NCI-H1694 (cell line): ENCODE results near the gene DACT2.
"Not testable (repeated sequence)": the region's sequence is repeated elsewhere in the genome, so short reads cannot be mapped to it uniquely, and the experiment has no call there.

Experiments
- DNase-seq: peaks from one replicate; lab custom pipeline; 2025; lab: John Stamatoyannopoulos, UW

Gene DACT2

GRCh38 chr6:168319279-168320111 lies at the start of gene DACT2:
DACT2 (minus strand) TSS chr6:168319777; CDS start chr6:168319633, 144 bp downstream.
- DNase-seq: no peak

DNA sequence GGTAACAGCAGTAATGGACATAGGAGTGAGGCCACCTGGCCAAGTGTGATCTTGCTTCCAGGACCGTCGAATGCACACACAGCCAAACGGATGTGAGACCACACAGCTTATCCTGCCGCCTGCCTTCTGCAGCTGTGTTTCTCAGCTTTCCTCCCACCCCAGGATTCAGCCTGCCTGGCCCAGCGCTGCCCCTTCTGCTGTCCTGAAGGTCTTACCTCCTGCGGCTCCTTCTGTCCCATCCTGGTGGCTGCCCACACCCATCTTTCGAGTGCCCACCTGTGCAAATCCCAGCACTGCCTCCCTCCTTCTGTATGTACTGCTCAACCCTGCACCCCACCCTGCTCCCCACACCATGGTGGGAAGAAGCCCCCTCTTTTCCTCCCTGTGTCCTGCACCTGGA lies 49.4 kb upstream of the DACT2 start:
- no peak for DNase-seq

DNA sequence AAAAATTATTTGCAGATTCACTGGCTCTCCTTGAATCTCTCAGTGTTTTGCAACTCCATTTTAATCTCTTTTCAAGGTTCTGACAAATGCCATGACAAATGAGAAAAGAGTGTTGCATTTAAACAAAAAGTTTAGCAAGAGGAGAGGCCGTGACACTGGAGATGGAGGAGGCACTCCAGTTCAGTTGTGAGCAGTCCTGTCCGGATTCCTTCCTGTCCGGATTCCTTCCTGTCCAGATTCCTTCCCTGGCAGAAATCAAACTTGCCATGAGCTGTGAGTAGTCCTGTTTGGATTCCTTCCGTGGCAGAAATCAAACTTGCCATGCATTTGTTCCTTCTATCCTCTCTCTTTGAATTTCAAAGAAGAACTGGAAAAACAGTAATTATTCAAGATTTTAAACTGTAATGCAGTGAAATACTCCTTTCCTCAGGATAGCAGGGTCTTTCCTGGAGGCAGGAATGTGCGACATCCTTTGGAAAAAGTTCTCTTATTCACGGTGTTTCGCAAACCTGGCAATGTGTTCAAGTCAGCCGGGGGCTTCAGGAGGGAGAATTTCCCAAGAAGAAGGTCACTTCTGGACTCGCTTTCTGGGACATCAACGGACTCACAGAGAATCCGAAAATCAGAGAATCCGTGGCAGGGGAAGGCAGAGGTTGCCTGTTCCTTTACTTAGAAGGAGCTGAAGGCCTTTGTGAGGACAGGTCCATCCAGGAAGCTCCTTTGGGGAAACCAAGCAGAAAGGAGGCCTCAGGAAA lies 48.7 kb upstream of the DACT2 start:
- DNase-seq: no peak

DNA sequence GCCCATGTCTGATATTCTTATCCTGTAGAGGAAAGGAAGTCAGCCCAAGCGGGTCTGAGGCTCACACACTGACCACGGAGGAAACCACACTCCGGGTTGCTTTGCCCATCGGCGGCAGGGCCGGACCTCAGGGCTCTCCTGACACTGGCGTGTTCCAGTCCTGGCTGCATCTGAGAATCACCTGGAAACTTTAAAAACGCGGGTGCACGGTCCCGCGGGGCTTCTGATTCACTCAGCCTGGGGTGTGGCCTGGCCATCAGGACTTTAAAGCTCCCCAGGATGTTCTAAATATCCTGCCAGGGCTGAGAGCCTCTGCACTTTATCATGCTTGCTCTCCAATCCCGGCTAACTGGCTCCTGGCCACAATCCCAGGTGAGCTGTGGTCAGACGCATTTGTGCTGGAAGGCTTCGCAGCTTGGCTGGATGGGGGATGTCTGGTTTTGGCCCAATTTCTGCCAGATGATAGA lies 47.7 kb upstream of the DACT2 start:
- DNase-seq: no peak

DNA sequence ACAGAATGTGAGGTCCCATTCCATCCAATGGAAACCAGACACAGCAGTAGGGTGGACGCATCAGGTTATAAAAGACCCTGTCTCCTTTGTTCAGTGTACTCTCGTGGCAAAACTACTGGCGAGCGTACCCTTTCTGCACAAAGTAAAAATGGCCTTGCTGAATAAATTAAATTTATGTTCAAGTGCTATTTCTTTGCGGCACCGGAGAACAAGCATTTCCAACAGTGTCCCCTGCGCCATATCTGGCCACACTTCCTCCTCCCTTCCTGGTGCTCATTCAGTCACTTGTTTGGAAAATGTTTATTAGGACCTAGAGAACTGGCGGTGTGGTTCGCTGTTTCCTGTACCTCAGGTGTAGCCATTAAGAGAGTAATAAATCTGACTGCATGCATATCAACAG lies 46.9 kb upstream of the DACT2 start:
- DNase-seq: no peak

- DNase-seq: no peak
Measured at GRCh38 chr6:168365422-168366165, 46.0 kb upstream of the DACT2 start.

DNA sequence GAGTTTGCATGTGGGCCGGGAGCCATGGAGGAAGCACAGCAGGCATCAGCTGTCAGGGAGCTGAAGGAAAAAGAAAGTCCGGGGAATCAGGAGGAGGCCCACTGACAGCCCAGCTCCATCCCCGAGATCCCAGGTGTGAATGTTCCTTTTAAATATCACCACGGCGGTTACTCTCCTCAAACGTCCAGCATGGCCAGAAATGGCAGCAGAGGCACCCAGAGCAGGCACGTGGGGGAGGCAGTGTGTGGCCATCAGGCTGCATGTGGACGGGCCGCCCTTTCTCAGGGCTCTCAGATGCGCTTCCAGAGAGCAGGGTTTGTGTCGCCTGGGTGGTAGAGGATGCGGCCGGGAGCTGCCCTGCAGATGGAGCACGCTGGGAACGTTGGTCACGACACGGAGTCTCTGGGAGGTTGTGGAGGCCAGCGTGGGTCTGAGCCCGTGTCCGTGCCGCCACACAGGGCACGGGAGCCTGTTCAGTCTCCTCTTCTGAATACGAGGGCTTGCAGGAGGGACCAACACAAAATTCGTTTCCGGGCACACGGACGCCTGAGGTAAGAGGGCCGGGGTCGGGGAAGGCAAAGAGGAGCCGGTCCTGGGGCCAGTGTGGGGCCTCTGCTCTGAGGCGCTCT lies 45.3 kb upstream of the DACT2 start:
- DNase-seq: no peak

DNA sequence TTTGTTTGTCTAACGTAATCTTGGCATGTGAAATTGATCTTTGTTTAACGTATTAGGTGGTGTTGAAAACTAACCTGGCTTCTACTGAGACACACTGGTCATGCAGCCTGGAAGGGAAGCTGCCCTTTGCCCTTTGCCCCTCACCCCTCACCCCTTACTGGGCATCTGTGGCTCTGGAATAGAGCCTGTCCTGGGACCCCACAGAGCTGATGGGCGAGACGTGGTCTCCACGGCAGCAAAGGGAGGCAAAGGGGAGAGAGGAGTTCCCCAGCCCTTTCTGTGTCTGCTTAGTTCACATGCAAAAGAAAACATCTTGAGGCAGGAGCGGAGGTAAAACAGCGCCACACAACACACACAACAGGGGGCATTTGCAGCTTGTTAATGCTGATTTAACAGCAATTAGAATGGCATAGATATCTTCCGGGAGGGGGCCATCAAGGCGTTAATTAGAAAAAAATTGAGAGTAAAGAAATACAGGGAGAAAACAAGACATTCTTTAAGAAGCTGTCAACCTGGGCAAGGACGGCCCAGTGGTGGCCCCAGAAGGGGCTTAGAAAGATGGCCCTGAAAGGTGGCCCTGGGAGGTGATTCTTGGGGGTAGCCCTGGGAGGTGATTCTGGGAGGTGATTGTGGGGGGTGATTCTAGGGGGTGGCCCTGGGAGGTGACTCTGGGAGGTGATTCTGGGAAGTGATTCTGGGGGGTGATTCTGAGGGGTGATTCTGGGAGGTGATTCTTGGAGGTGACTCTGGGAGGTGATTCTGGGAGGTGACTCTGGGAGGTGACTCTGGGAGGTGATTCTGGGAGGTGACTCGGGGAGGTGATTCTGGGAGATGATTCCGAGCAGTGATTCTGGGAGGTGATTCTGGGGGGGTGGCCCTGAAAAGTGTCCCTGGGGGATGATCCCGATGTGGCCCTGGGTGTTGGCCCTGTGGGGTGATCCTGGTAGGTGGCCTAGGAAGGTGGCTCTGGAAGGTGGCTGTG lies 44.5 kb upstream of the DACT2 start:
- no peak for DNase-seq

DNA sequence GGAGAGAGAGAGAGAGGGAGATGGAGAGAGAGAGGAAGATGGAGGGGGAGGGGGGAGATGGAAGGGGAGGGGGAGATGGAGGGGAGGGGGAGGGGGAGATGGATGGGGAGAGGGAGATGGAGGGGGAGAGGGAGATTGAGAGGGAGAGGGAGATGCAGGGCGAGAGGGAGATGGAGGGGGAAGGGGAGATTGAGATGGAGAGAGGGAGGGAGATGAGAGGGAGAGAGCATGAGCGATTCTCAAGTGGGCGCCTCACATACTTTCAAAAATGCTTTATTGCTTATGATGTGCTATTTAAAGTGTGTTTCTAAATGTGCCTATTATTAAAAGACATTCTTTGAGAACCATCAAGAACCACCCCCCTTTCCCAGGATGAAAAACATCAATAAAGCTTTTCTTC lies 43.7 kb upstream of the DACT2 start:
- no peak for DNase-seq

GRCh38 chr6:168362276-168362990 lies 42.9 kb upstream of the DACT2 start:
- no peak for DNase-seq

DNA sequence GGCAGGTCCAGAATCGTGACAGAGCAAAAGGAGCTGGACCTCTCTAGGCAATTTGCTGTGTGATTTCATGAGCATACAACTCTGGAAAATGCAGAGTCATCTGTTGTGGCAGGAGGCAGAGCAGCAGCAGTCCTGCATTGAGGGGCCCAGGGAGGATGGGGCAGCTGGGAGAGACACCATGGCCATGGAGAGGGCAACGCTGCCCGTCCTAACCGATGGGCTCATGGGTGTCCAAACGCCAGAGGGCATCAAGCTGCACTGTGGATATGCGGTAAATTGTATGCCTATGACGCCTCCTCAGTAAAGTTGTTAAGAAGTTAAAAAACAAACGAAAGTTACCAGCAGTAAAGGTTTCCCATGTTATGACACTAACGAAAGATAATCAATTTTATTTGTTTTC lies 42.2 kb upstream of the DACT2 start:
- no peak for DNase-seq

DNA sequence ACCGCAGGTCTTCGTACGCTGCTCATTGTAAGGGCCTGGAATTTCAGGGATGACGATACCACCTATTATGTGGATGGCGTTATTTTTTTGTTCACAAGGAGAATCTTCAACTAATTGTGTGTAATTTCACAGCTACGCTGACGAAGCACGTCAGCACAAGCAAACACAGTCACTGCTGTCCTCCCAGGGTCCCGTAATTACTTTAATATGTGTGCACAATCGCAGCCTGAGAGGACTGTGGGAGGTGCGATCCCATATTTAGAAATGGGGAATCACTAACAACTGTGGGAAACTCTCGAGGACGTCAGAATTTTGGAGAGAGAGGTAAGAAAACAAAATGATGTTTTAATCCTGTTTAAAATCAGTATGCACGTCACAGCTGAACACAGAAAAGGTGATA lies 40.2 kb upstream of the DACT2 start:
- no peak for DNase-seq

- no peak for DNase-seq
Measured at GRCh38 chr6:168358842-168359420, 39.4 kb upstream of the DACT2 start.

DNA sequence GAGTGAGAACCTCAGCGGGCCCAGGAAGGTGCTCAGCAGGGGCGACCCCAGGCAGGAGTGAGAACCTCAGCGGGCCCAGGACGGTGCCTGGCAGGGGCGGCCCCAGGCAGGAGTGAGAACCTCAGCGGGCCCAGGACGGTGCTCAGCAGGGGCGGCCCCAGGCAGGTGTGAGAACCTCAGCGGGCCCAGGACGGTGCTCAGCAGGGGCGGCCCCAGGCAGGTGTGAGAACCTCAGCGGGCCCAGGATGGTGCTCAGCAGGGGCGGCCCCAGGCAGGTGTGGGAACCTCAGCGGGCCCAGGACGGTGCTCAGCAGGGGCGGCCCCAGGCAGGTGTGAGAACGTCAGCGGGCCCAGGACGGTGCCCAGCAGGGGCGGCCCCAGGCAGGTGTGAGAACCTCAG lies 37.3 kb upstream of the DACT2 start:
- not testable (repeated sequence) for DNase-seq

- DNase-seq: no peak
Measured at GRCh38 chr6:168355716-168356522, 36.3 kb upstream of the DACT2 start.

DNA sequence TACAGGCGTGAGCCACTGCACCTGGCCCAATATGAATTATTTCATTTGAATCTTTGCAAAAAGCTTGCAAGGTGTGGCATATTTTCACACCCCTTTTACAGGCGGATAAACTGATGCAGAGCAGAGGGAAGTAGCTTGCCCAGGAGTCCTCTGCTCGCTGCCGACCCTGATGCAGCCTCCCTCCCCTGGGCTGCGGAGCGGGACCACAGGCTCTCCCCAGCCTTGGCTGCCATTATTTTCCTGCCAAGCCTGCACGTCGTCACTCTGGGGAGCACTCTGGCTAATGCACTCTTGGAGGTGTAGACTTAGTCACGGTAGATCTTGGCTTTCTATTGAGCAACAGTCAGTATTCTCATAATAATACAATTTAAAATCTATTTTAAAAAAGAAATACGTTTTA lies 34.8 kb upstream of the DACT2 start:
- no peak for DNase-seq

DNA sequence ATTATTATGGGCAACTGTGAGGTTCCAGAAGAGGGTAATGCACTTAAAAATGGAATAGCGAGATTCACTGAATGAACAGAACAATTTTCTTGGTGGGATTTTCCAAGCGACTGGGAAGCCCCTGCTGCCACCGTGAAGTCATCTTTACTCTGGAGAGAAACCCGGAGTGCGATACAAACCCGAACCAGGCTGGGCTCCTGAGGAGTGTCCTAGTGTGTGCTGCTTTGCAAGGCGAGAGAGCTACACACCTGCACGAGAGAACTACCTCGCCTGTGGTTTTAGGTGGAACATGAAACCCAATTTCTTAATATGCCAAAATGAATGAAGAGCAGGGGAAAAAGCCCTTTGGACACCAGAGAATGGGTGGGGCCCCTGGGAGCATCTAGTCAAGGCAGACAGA lies 33.5 kb upstream of the DACT2 start:
- DNase-seq: no peak

GRCh38 chr6:168352096-168352495 lies 32.5 kb upstream of the DACT2 start:
- no peak for DNase-seq

DNA sequence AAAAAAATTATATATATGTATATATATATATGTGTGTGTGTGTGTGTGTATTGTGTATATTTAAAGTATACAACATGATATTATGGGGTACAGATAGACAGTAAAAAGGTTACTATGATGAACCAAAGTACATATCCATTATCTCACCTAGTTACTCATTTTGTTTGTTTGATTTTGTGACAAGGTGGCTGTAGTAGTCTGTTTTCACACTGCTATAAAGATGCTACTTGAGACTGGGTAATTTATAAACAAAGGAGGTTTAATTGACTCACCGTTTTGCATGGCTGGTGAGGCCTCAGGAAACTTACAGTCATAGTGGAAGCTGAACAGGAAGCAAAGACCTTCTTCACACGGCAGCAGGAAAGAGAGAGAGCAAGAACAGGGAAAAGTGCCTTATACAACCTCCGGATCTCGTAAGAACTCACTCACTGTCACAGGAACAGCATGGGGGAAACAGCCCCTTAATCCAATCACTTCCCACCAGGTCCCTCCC lies 30.2 kb upstream of the DACT2 start:
- no peak for DNase-seq
